ENCODE measurements around the gene TGFA. TPM values are rescaled to one million over a fixed set of nuclear protein-coding genes. Genes with fewer than 3 reads are reported as not detected.

TGFA gene
- polyA plus RNA-seq, 1 donor = 0.57 TPM

GRCh38 chr2:70552501-70553333 lies 909 bp downstream of the TGFA start:
- no peak for DNase-seq

GRCh38 chr2:70551167-70551566 lies 2.5 kb downstream of the TGFA start:
- no peak for DNase-seq

- DNase-seq = no peak
Observed at GRCh38 chr2:70549962-70550361, 3.7 kb downstream of the TGFA start.

- no peak for DNase-seq
Observed at GRCh38 chr2:70549064-70549710, 4.4 kb downstream of the TGFA start.

GRCh38 chr2:70548233-70548632 lies 5.4 kb downstream of the TGFA start:
- DNase-seq = no peak

GRCh38 chr2:70546885-70547284 lies 6.7 kb downstream of the TGFA start:
- DNase-seq = no peak

GRCh38 chr2:70546376-70546775 lies 7.2 kb downstream of the TGFA start:
- no peak for DNase-seq

- DNase-seq = no peak
Observed at GRCh38 chr2:70541481-70542020, 12.1 kb downstream of the TGFA start.

GRCh38 chr2:70537840-70538239 lies 15.8 kb downstream of the TGFA start:
- no peak for DNase-seq

- DNase-seq = no peak
Observed at GRCh38 chr2:70536517-70537055, 17.0 kb downstream of the TGFA start.

GRCh38 chr2:70535573-70535972 lies 18.1 kb downstream of the TGFA start:
- DNase-seq = no peak

- no peak for DNase-seq
Observed at GRCh38 chr2:70534183-70534836, 19.3 kb downstream of the TGFA start.

- DNase-seq = no peak
Observed at GRCh38 chr2:70532244-70532935, 21.2 kb downstream of the TGFA start.

GRCh38 chr2:70531419-70532086 lies 22.1 kb downstream of the TGFA start:
- DNase-seq = no peak

- no peak for DNase-seq
Observed at GRCh38 chr2:70529610-70530009, 24.0 kb downstream of the TGFA start.

GRCh38 chr2:70528929-70529328 lies 24.7 kb downstream of the TGFA start:
- DNase-seq = no peak

- no peak for DNase-seq
Observed at GRCh38 chr2:70528276-70528675, 25.4 kb downstream of the TGFA start.

GRCh38 chr2:70527447-70528080 lies 26.1 kb downstream of the TGFA start:
- DNase-seq = no peak

- DNase-seq = no peak
Observed at GRCh38 chr2:70526126-70526525, 27.5 kb downstream of the TGFA start.

GRCh38 chr2:70525032-70525431 lies 28.6 kb downstream of the TGFA start:
- no peak for DNase-seq

All from hindlimb muscle (tissue), 1 donor.